Ovary (tissue), 3 donors: Measurements from ENCODE around the gene CHN1.

Experiments
- CTCF ChIP-seq, 3 donors: fragments of 450-650 bp in 2 of 3; fragments of 200-600 bp in 1 of 3; IDR thresholded peaks; one replicate each; pipeline versions ENCODE4 v1.5.1 to v1.8.0; 2016 to 2022; ENCODE audit warnings: antibody characterized with exemption in 3 of 3, mild to moderate bottlenecking in 1 of 3
- POLR2A ChIP-seq: fragments of 450-650 bp; IDR thresholded peaks from one replicate; pipeline ENCODE4 v1.6.1; 2017; ENCODE audit warnings: antibody characterized with exemption, mild to moderate bottlenecking, moderate library complexity
- donor health status: DM: no; HTN: no; CAD: no.

- TF ChIP-seq CTCF (IDR thresholded peaks at IDR 0.05) (no peak), POLR2A (no peak)
Measured at GRCh38 chr2:174789001-174789400, 216.2 kb downstream of the CHN1 start.
